Osteocyte (in vitro differentiated cells): ENCODE results near the gene HERC5. TPM values are rescaled to one million over a fixed set of nuclear protein-coding genes. Genes with fewer than 3 reads are reported as not detected.

Experiments used
- DNase-seq: peaks from one replicate; pipeline ENCODE4 v3.0.0; 2021; ENCODE audit warnings: mixed read lengths; ENCODE audit not compliant: unreplicated experiment; ENCODE audit errors: extremely low spot score
- H3K27ac Mint-ChIP-seq: one replicate; pipeline ENCODE4 v1.8.0; 2021; ENCODE audit warnings: mild to moderate bottlenecking, mixed read lengths; ENCODE audit not compliant: unreplicated experiment
- H3K27me3 Mint-ChIP-seq: one replicate; pipeline ENCODE4 v1.8.0; 2021; ENCODE audit warnings: mixed read lengths; ENCODE audit not compliant: unreplicated experiment
- H3K36me3 Mint-ChIP-seq: one replicate; pipeline ENCODE4 v1.8.0; 2021; ENCODE audit warnings: mixed read lengths; ENCODE audit not compliant: unreplicated experiment
- H3K4me1 Mint-ChIP-seq: one replicate; pipeline ENCODE4 v1.8.0; 2021; ENCODE audit warnings: mixed read lengths; ENCODE audit not compliant: unreplicated experiment
- H3K4me3 Mint-ChIP-seq: one replicate; pipeline ENCODE4 v1.8.0; 2021; ENCODE audit warnings: mild to moderate bottlenecking, moderate library complexity, mixed read lengths; ENCODE audit not compliant: unreplicated experiment
- H3K9me3 Mint-ChIP-seq: one replicate; pipeline ENCODE4 v1.8.0; 2021; ENCODE audit warnings: mixed read lengths; ENCODE audit not compliant: unreplicated experiment
- total RNA-seq: library from RNA; stranded (reverse); gene quantifications from 2 replicates; pipeline ENCODE4 v1.2.1, GENCODE V29; 2021
- TF ChIP-seq, protein P1 (sequence below): fragments of 200-600 bp; sonication (generic); IDR thresholded peaks from 2 replicates; pipeline ENCODE4 v1.5.0; 2021; ENCODE audit warnings: antibody characterized with exemption, mild to moderate bottlenecking, moderate library complexity

The HERC5 gene
- total RNA-seq, 1 donor from 2014 or later, result 0.81 TPM

GRCh38 chr4:88517825-88518224, 60.9 kb downstream of the HERC5 start:
- Mint-ChIP-seq H3K27me3 (no peaks in the 10 kb centered on the region), H3K9me3 (no peaks in the 10 kb centered on the region), H3K4me3 (no peak overlapping the region), H3K4me1 (peaks cover 15% of the 10 kb centered on the region), H3K36me3 (peaks cover 10% of the 10 kb centered on the region), H3K27ac (no peak overlapping the region)
- DNase-seq, result no peak
- TF ChIP-seq, protein P1, sequence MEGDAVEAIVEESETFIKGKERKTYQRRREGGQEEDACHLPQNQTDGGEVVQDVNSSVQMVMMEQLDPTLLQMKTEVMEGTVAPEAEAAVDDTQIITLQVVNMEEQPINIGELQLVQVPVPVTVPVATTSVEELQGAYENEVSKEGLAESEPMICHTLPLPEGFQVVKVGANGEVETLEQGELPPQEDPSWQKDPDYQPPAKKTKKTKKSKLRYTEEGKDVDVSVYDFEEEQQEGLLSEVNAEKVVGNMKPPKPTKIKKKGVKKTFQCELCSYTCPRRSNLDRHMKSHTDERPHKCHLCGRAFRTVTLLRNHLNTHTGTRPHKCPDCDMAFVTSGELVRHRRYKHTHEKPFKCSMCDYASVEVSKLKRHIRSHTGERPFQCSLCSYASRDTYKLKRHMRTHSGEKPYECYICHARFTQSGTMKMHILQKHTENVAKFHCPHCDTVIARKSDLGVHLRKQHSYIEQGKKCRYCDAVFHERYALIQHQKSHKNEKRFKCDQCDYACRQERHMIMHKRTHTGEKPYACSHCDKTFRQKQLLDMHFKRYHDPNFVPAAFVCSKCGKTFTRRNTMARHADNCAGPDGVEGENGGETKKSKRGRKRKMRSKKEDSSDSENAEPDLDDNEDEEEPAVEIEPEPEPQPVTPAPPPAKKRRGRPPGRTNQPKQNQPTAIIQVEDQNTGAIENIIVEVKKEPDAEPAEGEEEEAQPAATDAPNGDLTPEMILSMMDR, result no peak

DNA sequence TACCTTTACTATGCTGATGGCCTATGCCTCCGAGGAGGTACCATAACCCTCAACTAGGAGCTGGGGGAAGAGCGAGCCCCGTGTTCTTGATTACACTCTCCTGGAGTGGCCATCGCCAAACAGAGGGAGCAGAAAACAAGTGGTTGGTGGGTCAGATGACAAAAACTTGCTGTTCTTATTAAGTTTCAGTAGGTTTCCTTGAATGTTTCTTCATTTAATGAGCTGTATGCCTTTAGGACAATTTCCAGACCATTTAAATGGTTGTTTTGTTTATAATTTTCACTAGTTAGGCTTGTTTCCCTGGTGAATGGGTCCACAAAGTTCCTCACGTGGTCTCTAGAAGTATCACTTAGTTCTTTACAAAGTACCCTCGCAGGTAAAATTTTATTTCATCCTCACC, 62.0 kb downstream of the HERC5 start:
- H3K27ac Mint-ChIP-seq, result no peak overlapping the region
- no peaks in the 10 kb centered on the region for H3K27me3 Mint-ChIP-seq
- peaks cover 15% of the 10 kb centered on the region for H3K4me1 Mint-ChIP-seq
- DNase-seq, result no peak
- H3K9me3 Mint-ChIP-seq, result no peaks in the 10 kb centered on the region
- peaks cover 10% of the 10 kb centered on the region for H3K36me3 Mint-ChIP-seq
- no peak overlapping the region for H3K4me3 Mint-ChIP-seq
- TF ChIP-seq, protein P1, result no peak

GRCh38 chr4:88522702-88523324, 65.9 kb downstream of the HERC5 start:
- Mint-ChIP-seq H3K9me3 (no peaks in the 10 kb centered on the region), H3K4me3 (peak overlapping the region; percentile 97), H3K36me3 (peaks cover 10% of the 10 kb centered on the region), H3K27ac (peak overlapping the region; percentile 96), H3K4me1 (peaks cover 28% of the 10 kb centered on the region), H3K27me3 (no peaks in the 10 kb centered on the region)
- TF ChIP-seq, protein P1, result no peak
- DNase-seq, result no peak

- Mint-ChIP-seq H3K4me3 (peak within 1 kb of the TSS; percentile 97), H3K27me3 (no peaks in the 10 kb centered on the region), H3K4me1 (peaks cover 28% of the 10 kb centered on the region), H3K9me3 (no peaks in the 10 kb centered on the region), H3K27ac (peak within 1 kb of the TSS; percentile 96), H3K36me3 (peaks cover 10% of the 10 kb centered on the region)
- TF ChIP-seq, protein P1, result no peak
- peak; percentile 98 for DNase-seq
These were observed 66.6 kb downstream of the HERC5 start, which contains the start of gene PYURF for GRCh38 chr4:88523325-88524129. Gene PYURF, minus strand, starts transcription at chr4:88523776. Its CDS starts 76 bp downstream, at chr4:88523700.

GRCh38 chr4:88524171-88524570, 67.3 kb downstream of the HERC5 start:
- peaks cover 28% of the 10 kb centered on the region for H3K4me1 Mint-ChIP-seq
- no peaks in the 10 kb centered on the region for H3K27me3 Mint-ChIP-seq
- peaks cover 8% of the 10 kb centered on the region for H3K36me3 Mint-ChIP-seq
- no peak for DNase-seq
- H3K9me3 Mint-ChIP-seq, result no peaks in the 10 kb centered on the region
- TF ChIP-seq, protein P1, result no peak
- H3K27ac Mint-ChIP-seq, result peak overlapping the region; percentile 96
- peak overlapping the region; percentile 97 for H3K4me3 Mint-ChIP-seq
